Measurements from ENCODE around the gene PJA2. TPM values are rescaled to one million over a fixed set of nuclear protein-coding genes. Genes with fewer than 3 reads are reported as not detected.
"Not testable (repeated sequence)": the region's sequence is repeated elsewhere in the genome, so short reads cannot be mapped to it uniquely, and the experiment has no call there.

The PJA2 gene
- total and polyA plus RNA-seq, 2 donors (not counting 3 experiments of a cell fraction or from before 2014, with no cell fraction given), result 24.4 to 64.9 TPM

DNA sequence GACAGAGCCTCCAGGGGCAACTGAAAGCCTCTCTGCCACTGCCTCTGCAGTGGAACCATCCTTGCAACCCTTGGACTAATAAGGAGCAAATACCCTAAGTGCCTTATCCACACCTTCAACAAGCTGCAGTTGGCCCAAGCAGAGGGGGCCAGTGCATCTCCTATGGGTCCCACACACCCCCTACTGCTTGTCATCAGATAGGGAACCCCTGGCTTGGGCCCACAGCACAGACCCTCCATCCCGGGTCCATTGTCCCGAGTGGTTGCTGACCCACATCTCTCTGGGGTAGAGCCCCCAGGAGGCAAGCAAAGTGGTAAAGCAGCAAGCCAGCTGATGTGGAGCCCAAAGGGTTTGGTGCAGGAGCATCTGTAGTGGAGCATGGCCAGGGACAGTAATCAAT lies 119.5 kb downstream of the PJA2 start:
- H3K27me3 ChIP-seq (ENCODE audit: control insufficient read depth in 2 of 2, insufficient read depth in 2 of 2, low read length in 2 of 2), result no peaks in the 10 kb centered on the region
- no peak for TF ChIP-seq POLR2A (IDR thresholded peaks at IDR 0.05; ENCODE audit: low read depth, low read length)
- no peak for TF ChIP-seq MYC (IDR thresholded peaks at IDR 0.05; ENCODE audit: low read depth, low read length)
- no peak for TF ChIP-seq FOS (IDR thresholded peaks at IDR 0.05; ENCODE audit: borderline replicate concordance, insufficient read depth, low read length)
- TF ChIP-seq POLR2AphosphoS5 (IDR thresholded peaks at IDR 0.05; ENCODE audit: insufficient read depth, low read depth, low read length), result no peak
- TF ChIP-seq JUN (IDR thresholded peaks at IDR 0.05; ENCODE audit: borderline replicate concordance, insufficient read depth, insufficient read length, low read depth), result no peak
- TF ChIP-seq, protein P1, sequence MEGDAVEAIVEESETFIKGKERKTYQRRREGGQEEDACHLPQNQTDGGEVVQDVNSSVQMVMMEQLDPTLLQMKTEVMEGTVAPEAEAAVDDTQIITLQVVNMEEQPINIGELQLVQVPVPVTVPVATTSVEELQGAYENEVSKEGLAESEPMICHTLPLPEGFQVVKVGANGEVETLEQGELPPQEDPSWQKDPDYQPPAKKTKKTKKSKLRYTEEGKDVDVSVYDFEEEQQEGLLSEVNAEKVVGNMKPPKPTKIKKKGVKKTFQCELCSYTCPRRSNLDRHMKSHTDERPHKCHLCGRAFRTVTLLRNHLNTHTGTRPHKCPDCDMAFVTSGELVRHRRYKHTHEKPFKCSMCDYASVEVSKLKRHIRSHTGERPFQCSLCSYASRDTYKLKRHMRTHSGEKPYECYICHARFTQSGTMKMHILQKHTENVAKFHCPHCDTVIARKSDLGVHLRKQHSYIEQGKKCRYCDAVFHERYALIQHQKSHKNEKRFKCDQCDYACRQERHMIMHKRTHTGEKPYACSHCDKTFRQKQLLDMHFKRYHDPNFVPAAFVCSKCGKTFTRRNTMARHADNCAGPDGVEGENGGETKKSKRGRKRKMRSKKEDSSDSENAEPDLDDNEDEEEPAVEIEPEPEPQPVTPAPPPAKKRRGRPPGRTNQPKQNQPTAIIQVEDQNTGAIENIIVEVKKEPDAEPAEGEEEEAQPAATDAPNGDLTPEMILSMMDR (IDR thresholded peaks at IDR 0.05; ENCODE audit: extremely low read depth in 1 of 2, insufficient read depth in 1 of 2, low read depth in 1 of 2, low read length in 2 of 2), result no peak
- TF ChIP-seq EZH2 (IDR thresholded peaks at IDR 0.05; ENCODE audit: borderline replicate concordance, low read depth, low read length, severe bottlenecking), result no peak
- TF ChIP-seq GATA2 (IDR thresholded peaks at IDR 0.05; ENCODE audit: insufficient read depth, insufficient read length, low read depth, low read length), result no peak
- TF ChIP-seq, protein P2, sequence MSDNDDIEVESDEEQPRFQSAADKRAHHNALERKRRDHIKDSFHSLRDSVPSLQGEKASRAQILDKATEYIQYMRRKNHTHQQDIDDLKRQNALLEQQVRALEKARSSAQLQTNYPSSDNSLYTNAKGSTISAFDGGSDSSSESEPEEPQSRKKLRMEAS (IDR thresholded peaks at IDR 0.05; ENCODE audit: insufficient read depth, insufficient read length), result no peak
- no peak overlapping the region for H3K9ac ChIP-seq (replicated peaks; ENCODE audit: extremely low read depth, insufficient read depth, low read length)
- H3K9me1 ChIP-seq (replicated peaks; ENCODE audit: control insufficient read depth, extremely low read depth, insufficient read depth, low read length), result no peaks in the 10 kb centered on the region
- no peak overlapping the region for H3K4me2 ChIP-seq (ENCODE audit: insufficient read depth, low read length)
- no peak overlapping the region for H3K27ac ChIP-seq (ENCODE audit: insufficient read depth, low read depth, low read length)
- no peak for FAIRE-seq
- H3K79me2 ChIP-seq (ENCODE audit: control insufficient read depth, insufficient read depth, low read length), result no peaks in the 10 kb centered on the region
- POLR2A ChIA-PET, result no interaction called here
- no peaks in the 10 kb centered on the region for H3K36me3 ChIP-seq (ENCODE audit: control insufficient read depth in 2 of 2, extremely low read depth in 1 of 2, insufficient read depth in 2 of 2, low read length in 2 of 2)
- no peaks in the 10 kb centered on the region for H3K9me3 ChIP-seq (replicated peaks; ENCODE audit: control insufficient read depth, insufficient read depth, low read length)
- no peak overlapping the region for H3K4me3 ChIP-seq (replicated peaks in 1 of 3; ENCODE audit: insufficient read depth in 1 of 3, low read depth in 1 of 3, low read length in 3 of 3)
- CTCF ChIA-PET, result no interaction called here
- dilution Hi-C loops (cut with MboI; ENCODE audit: extremely low pct_ligation_motif_present, low sequenced_read_pairs) (no loop called here), intact Hi-C loops (cut with micrococcal nuclease) (no loop called here)
- H3K4me1 ChIP-seq (ENCODE audit: control insufficient read depth, extremely low read depth, insufficient read depth, low read length), result no peaks in the 10 kb centered on the region
- H4K20me1 ChIP-seq (replicated peaks; ENCODE audit: control insufficient read depth, extremely low read depth, insufficient read depth, low read length), result no peaks in the 10 kb centered on the region
- DNase-seq (ENCODE audit: low read depth, low spot score), result no peak
- no TSS peak for BruUV-seq (replicated peaks)
- H2AFZ ChIP-seq (ENCODE audit: low read depth, low read length), result no peak overlapping the region

DNA sequence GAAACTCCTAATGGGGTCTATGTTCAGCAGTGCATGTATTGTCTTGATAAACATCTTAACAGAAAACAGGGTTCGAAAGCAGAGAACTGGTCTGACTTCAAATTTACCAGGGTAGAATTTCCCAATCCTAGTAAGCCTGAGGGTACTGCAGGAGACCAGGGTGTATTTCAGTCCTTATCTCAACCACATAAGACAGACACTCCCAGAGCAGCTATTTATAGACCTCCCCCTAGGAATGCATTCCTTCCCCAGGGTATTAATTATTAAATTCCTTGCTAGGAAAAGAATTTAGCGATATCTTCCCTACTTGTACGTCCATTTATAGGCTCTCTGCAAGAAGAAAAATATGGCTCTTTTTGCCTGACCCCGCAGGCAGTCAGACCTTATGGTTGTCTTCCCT lies 123.1 kb downstream of the PJA2 start:
- DNase-seq (ENCODE audit: low read depth, low spot score); BruUV-seq (replicated peaks); H3K4me3 ChIP-seq (replicated peaks in 1 of 3; ENCODE audit: insufficient read depth in 1 of 3, low read depth in 1 of 3, low read length in 3 of 3); H3K27ac ChIP-seq (ENCODE audit: insufficient read depth, low read depth, low read length); POLR2A ChIA-PET; H3K9me3 ChIP-seq (replicated peaks; ENCODE audit: control insufficient read depth, insufficient read depth, low read length); H3K9me1 ChIP-seq (replicated peaks; ENCODE audit: control insufficient read depth, extremely low read depth, insufficient read depth, low read length); CTCF ChIA-PET; H3K27me3 ChIP-seq (ENCODE audit: control insufficient read depth in 2 of 2, insufficient read depth in 2 of 2, low read length in 2 of 2); FAIRE-seq; H4K20me1 ChIP-seq (replicated peaks; ENCODE audit: control insufficient read depth, extremely low read depth, insufficient read depth, low read length); H3K4me2 ChIP-seq (ENCODE audit: insufficient read depth, low read length); H2AFZ ChIP-seq (ENCODE audit: low read depth, low read length); H3K79me2 ChIP-seq (ENCODE audit: control insufficient read depth, insufficient read depth, low read length); H3K4me1 ChIP-seq (ENCODE audit: control insufficient read depth, extremely low read depth, insufficient read depth, low read length); H3K36me3 ChIP-seq (ENCODE audit: control insufficient read depth in 2 of 2, extremely low read depth in 1 of 2, insufficient read depth in 2 of 2, low read length in 2 of 2); H3K9ac ChIP-seq (replicated peaks; ENCODE audit: extremely low read depth, insufficient read depth, low read length); intact Hi-C loops (cut with micrococcal nuclease); dilution Hi-C loops (cut with MboI; ENCODE audit: extremely low pct_ligation_motif_present, low sequenced_read_pairs): not testable (repeated sequence)

All from endothelial cell of umbilical vein (primary cell).